HCT116 (cell line): ENCODE measurements around the gene UMODL1. TPM values are rescaled to one million over a fixed set of nuclear protein-coding genes. Genes with fewer than 3 reads are reported as not detected.

Experiments used
- ATAC-seq: fragments of 200-7000 bp; cut with Tn5 transposase; 2 replicates; pipeline ENCODE4 v1.9.1; 2020; ENCODE audit warnings: mild to moderate bottlenecking, moderate library complexity
- BruUV-seq: library from RNA; stranded (reverse); fragments of 400-500 nt; replicated peaks from 2 replicates; lab custom pipeline; 2021; lab: Mats Ljungman, UMichigan
- CTCF ChIA-PET: fragments of 300-600 bp; sonication (Branson Sonifier 250); formaldehyde crosslinking; loops from one replicate; lab custom pipeline; 2021; ENCODE audit warnings: antibody characterized with exemption; lab: Charles Lee
- POLR2A ChIA-PET: fragments of 300-600, 350-600 bp; sonication (Branson Sonifier 250); formaldehyde crosslinking; loops from one replicate; lab custom pipeline; 2021; ENCODE audit warnings: antibody characterized with exemption; lab: Charles Lee
- RAD21 ChIA-PET, 2 experiments: fragments of 300-600 bp; sonication (Branson Sonifier 250); formaldehyde crosslinking; loops; one replicate each; lab custom pipeline; 2023; ENCODE audit warnings: low total read pairs in 2 of 2; ENCODE audit not compliant: uncharacterized antibody in 2 of 2, unreplicated experiment in 2 of 2, low non-redundant PET in 1 of 2; lab: Charles Lee
- DNase-seq: peaks from one replicate; pipeline ENCODE4 v3.0.0-alpha.2; 2010; ENCODE audit warnings: low read depth, low spot score
- H2AFZ ChIP-seq: fragments of 200-600 bp; shearing (Covaris generic), sonication (generic); 2 replicates; pipeline ENCODE4 v1.6.1; 2017; ENCODE audit warnings: low read depth, mixed run types, mixed read lengths, antibody characterized with exemption, low read length; ENCODE audit not compliant: poor library complexity, severe bottlenecking
- H3K27ac ChIP-seq: 2 replicates; pipeline ENCODE4 v1.5.1; 2012; ENCODE audit warnings: low read depth, low read length
- H3K27me3 ChIP-seq: fragments of 200-600 bp; sonication (generic); 2 replicates; pipeline ENCODE4 v1.6.1; 2016; ENCODE audit warnings: mixed run types, low read length, mixed read lengths; ENCODE audit not compliant: insufficient read depth
- H3K36me3 ChIP-seq, 2 experiments: fragments of 200-500 bp in 1 of 2; fragments of 200-600 bp in 1 of 2; sonication (Bioruptor generic) in 1 of 2; sonication (generic) in 1 of 2; 2 replicates each; pipeline versions ENCODE4 v1.5.1 to v1.6.1; 2014 to 2016; ENCODE audit warnings: low read length in 2 of 2, inconsistent platforms in 1 of 2, mixed read lengths in 1 of 2, mixed run types in 1 of 2; ENCODE audit not compliant: insufficient read depth in 2 of 2, control insufficient read depth in 1 of 2
- H3K4me1 ChIP-seq, 2 experiments: fragments of 200-600 bp in 1 of 2; sonication (generic) in 1 of 2; 2 replicates each; pipeline versions ENCODE4 v1.5.1 to v1.6.1; 2012 to 2017; ENCODE audit warnings: low read length in 2 of 2, inconsistent platforms in 1 of 2, mild to moderate bottlenecking in 1 of 2, mixed read lengths in 1 of 2, mixed run types in 1 of 2, moderate library complexity in 1 of 2; ENCODE audit not compliant: insufficient read depth in 2 of 2, control insufficient read depth in 1 of 2
- H3K4me2 ChIP-seq: fragments of 200-600 bp; sonication (generic); 2 replicates; pipeline ENCODE4 v1.6.1; 2017; ENCODE audit warnings: mixed run types, low read length, mixed read lengths
- H3K4me3 ChIP-seq, 2 experiments: fragments of 200-600 bp in 1 of 2; sonication (generic) in 1 of 2; replicated peaks in 1 of 2; 2 replicates each; pipeline ENCODE4 v1.5.1; 2011 to 2016; ENCODE audit warnings: low read length in 2 of 2, control low read depth in 1 of 2, low read depth in 1 of 2, mild to moderate bottlenecking in 1 of 2, mixed read lengths in 1 of 2, mixed run types in 1 of 2
- H3K79me2 ChIP-seq: fragments of 200-600 bp; sonication (generic); 2 replicates; pipeline ENCODE4 v1.6.1; 2017; ENCODE audit warnings: mild to moderate bottlenecking, mixed run types, low read length, moderate library complexity, mixed read lengths; ENCODE audit not compliant: insufficient read depth
- H3K9ac ChIP-seq: fragments of 200-600 bp; sonication (generic); 2 replicates; pipeline ENCODE4 v1.6.1; 2016; ENCODE audit warnings: low read length, mixed read lengths
- H3K9me2 ChIP-seq: fragments of 200-600 bp; sonication (generic), shearing (Covaris generic); 2 replicates; pipeline ENCODE4 v1.6.1; 2017; ENCODE audit warnings: mixed run types, mild to moderate bottlenecking, moderate library complexity; ENCODE audit not compliant: insufficient read depth
- H3K9me3 ChIP-seq, 2 experiments: fragments of 200-500 bp in 1 of 2; fragments of 200-600 bp in 1 of 2; sonication (Bioruptor generic) in 1 of 2; sonication (generic) in 1 of 2; 2 replicates each; pipeline ENCODE4 v1.6.1; 2014 to 2017; ENCODE audit warnings: low read length in 2 of 2, mixed read lengths in 2 of 2, inconsistent platforms in 1 of 2, low read depth in 1 of 2, mild to moderate bottlenecking in 1 of 2, mixed run types in 1 of 2, moderate library complexity in 1 of 2; ENCODE audit not compliant: control insufficient read depth in 1 of 2, insufficient read depth in 1 of 2
- H4K20me1 ChIP-seq: fragments of 200-600 bp; sonication (generic), shearing (Covaris generic); 2 replicates; pipeline ENCODE4 v1.6.1; 2017; ENCODE audit warnings: mixed run types, mild to moderate bottlenecking, moderate library complexity; ENCODE audit not compliant: insufficient read depth
- CBX3 ChIP-seq: IDR thresholded peaks from 2 replicates; pipeline ENCODE4 v1.6.1; 2012; ENCODE audit warnings: low read depth
- CTCF ChIP-seq, 3 experiments: fragments of 200-600 bp in 1 of 3; sonication (generic) in 1 of 3; IDR thresholded peaks in 2 of 3; conservative IDR thresholded peaks in 1 of 3; 2 replicates each; pipeline ENCODE4 v1.5.1; 2012 to 2017; ENCODE audit warnings: low read depth in 2 of 3, low read length in 2 of 3, antibody characterized with exemption in 1 of 3, borderline replicate concordance in 1 of 3, control low read depth in 1 of 3, mild to moderate bottlenecking in 1 of 3, mixed read lengths in 1 of 3, mixed run types in 1 of 3, moderate library complexity in 1 of 3; ENCODE audit not compliant: insufficient read depth in 1 of 3
- EGR1 ChIP-seq: IDR thresholded peaks from 2 replicates; pipeline ENCODE4 v1.6.1; 2012; ENCODE audit warnings: low read depth
- EZH2 ChIP-seq: fragments of 200-600 bp; sonication (generic); IDR thresholded peaks from 2 replicates; pipeline ENCODE4 v1.6.1; 2017; ENCODE audit warnings: antibody characterized with exemption, mixed run types
- EZH2phosphoT487 ChIP-seq: fragments of 200-600 bp; IDR thresholded peaks from 2 replicates; pipeline ENCODE4 v1.6.1; 2018; ENCODE audit warnings: antibody characterized with exemption, borderline replicate concordance
- FOSL1 ChIP-seq: IDR thresholded peaks from 2 replicates; pipeline ENCODE4 v1.6.1; 2012; ENCODE audit warnings: low read depth
- JUND ChIP-seq: IDR thresholded peaks from 2 replicates; pipeline ENCODE4 v1.6.1; 2012
- MAX ChIP-seq: IDR thresholded peaks from 2 replicates; pipeline ENCODE4 v1.6.1; 2012
- POLR2A ChIP-seq: IDR thresholded peaks from 2 replicates; pipeline ENCODE4 v1.7.0; 2011; ENCODE audit warnings: borderline replicate concordance; ENCODE audit not compliant: insufficient read depth, insufficient read length; ENCODE audit errors: extremely low read depth
- POLR2AphosphoS5 ChIP-seq: IDR thresholded peaks from 2 replicates; pipeline ENCODE4 v1.6.1; 2011; ENCODE audit warnings: mild to moderate bottlenecking, low read depth, low read length, moderate library complexity
- RAD21 ChIP-seq: IDR thresholded peaks from 2 replicates; pipeline ENCODE4 v1.6.1; 2012; ENCODE audit warnings: low read depth, mild to moderate bottlenecking
- REST ChIP-seq: IDR thresholded peaks from 2 replicates; pipeline ENCODE4 v1.6.1; 2012; ENCODE audit warnings: low read depth
- SP1 ChIP-seq: IDR thresholded peaks from 2 replicates; pipeline ENCODE4 v1.6.1; 2012; ENCODE audit warnings: low read depth
- TCF7L2 ChIP-seq: IDR thresholded peaks from 2 replicates; pipeline ENCODE4 v1.7.0; 2011; ENCODE audit warnings: borderline replicate concordance, inconsistent platforms; ENCODE audit not compliant: insufficient read depth, insufficient read length; ENCODE audit errors: extremely low read depth
- YY1 ChIP-seq: IDR thresholded peaks from 2 replicates; pipeline ENCODE4 v1.6.1; 2011; ENCODE audit warnings: low read length, low read depth, moderate library complexity, mild to moderate bottlenecking; ENCODE audit not compliant: insufficient replicate concordance; ENCODE audit errors: extremely low read depth
- ZBTB33 ChIP-seq: IDR thresholded peaks from 2 replicates; pipeline ENCODE4 v1.6.1; 2011; ENCODE audit warnings: mild to moderate bottlenecking, low read length, moderate library complexity; ENCODE audit not compliant: insufficient replicate concordance; ENCODE audit errors: extremely low read depth
- ZFX ChIP-seq: fragments of 450-650 bp; IDR thresholded peaks from 2 replicates; pipeline ENCODE4 v1.6.1; 2017
- ZNF274 ChIP-seq: fragments of 200-500 bp; sonication (Bioruptor generic); IDR thresholded peaks from 2 replicates; pipeline ENCODE4 v1.6.1; 2014; ENCODE audit warnings: mild to moderate bottlenecking, low read depth, low read length, inconsistent platforms
- intact Hi-C: fragments of 100-400 bp; cut with micrococcal nuclease; formaldehyde crosslinking; loops from 2 replicates; pipeline ENCODE4 v1.10.0; 2022
- total RNA-seq: library from RNA; stranded (reverse); gene quantifications from one replicate; pipeline ENCODE4 v1.2.1, GENCODE V29; 2021; ENCODE audit not compliant: unreplicated experiment
- TF ChIP-seq, protein P1 (sequence below): IDR thresholded peaks from 2 replicates; pipeline ENCODE4 v1.6.1; 2012

UMODL1 gene
- total RNA-seq, 1 experiment from 2014 or later: not detected

- H3K4me1 ChIP-seq: peaks cover 8 to 14% of the 10 kb centered on the region in 2 experiments
- TF ChIP-seq SP1 (no peak), CBX3 (no peak), RAD21 (no peak), ZNF274 (no peak), REST (no peak), FOSL1 (no peak), ZBTB33 (no peak), EGR1 (no peak), TCF7L2 (no peak), MAX (no peak), ZFX (no peak), JUND (no peak), POLR2AphosphoS5 (no peak), POLR2A (no peak), CTCF (IDR thresholded peaks at IDR 0.05 in 2 of 3, conservative IDR thresholded peaks at IDR 0.05 in 1 of 3; ENCODE audit: borderline replicate concordance in 1 of 3, insufficient read depth in 1 of 3, low read depth in 2 of 3, low read length in 2 of 3) (no peak), EZH2phosphoT487 (no peak), YY1 (no peak), EZH2 (no peak)
- TF ChIP-seq, protein P1, sequence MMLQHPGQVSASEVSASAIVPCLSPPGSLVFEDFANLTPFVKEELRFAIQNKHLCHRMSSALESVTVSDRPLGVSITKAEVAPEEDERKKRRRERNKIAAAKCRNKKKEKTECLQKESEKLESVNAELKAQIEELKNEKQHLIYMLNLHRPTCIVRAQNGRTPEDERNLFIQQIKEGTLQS: no peak
- no peak overlapping the region for H3K27ac ChIP-seq
- H3K9ac ChIP-seq: no peak overlapping the region
- RAD21 ChIA-PET: no interaction called here
- no peaks in the 10 kb centered on the region for H3K79me2 ChIP-seq
- intact Hi-C loops: no loop called here
- ATAC-seq: no peak
- H3K9me2 ChIP-seq: no peaks in the 10 kb centered on the region
- BruUV-seq: no TSS peak
- POLR2A ChIA-PET: no interaction called here
- no peak overlapping the region for H3K4me3 ChIP-seq
- H3K9me3 ChIP-seq: no peaks in the 10 kb centered on the region
- H3K4me2 ChIP-seq: no peak overlapping the region
- H3K27me3 ChIP-seq: peaks cover 5% of the 10 kb centered on the region; the same call in 1 of the 2 replicates
- CTCF ChIA-PET: no interaction called here
- H3K36me3 ChIP-seq: no peaks in the 10 kb centered on the region
- H2AFZ ChIP-seq: no peak overlapping the region
- DNase-seq: no peak
- no peaks in the 10 kb centered on the region for H4K20me1 ChIP-seq
Observed at GRCh38 chr21:42102076-42102475, 31.0 kb downstream of the UMODL1 start.
